Smooth muscle cell (in vitro differentiated cells): Measurements from ENCODE around the gene TRIM29. TPM values are rescaled to one million over a fixed set of nuclear protein-coding genes. Genes with fewer than 3 reads are reported as not detected.
"Not testable (repeated sequence)": the region's sequence is repeated elsewhere in the genome, so short reads cannot be mapped to it uniquely, and the experiment has no call there.

ENCODE experiments used
- DNase-seq: peaks from one replicate; lab custom pipeline; 2025; ENCODE audit not compliant: unreplicated experiment; lab: John Stamatoyannopoulos, UW
- H2AFZ ChIP-seq: fragments of 200-600 bp; sonication (generic); 2 replicates; pipeline ENCODE4 v1.6.0; 2016; ENCODE audit warnings: antibody characterized with exemption, low read depth, mild to moderate bottlenecking
- H3F3A ChIP-seq: fragments of 200-600 bp; sonication (generic); 2 replicates; pipeline ENCODE4 v1.6.0; 2017; ENCODE audit warnings: antibody characterized with exemption, low read depth
- H3K27ac ChIP-seq: fragments of 200-600 bp; sonication (generic); 2 replicates; pipeline ENCODE4 v1.5.1; 2016; ENCODE audit warnings: low read depth, mild to moderate bottlenecking
- H3K27me3 ChIP-seq: fragments of 200-600 bp; sonication (generic); 2 replicates; pipeline ENCODE4 v1.6.1; 2016; ENCODE audit warnings: low read depth, mild to moderate bottlenecking
- H3K36me3 ChIP-seq: fragments of 200-600 bp; sonication (generic); 2 replicates; pipeline ENCODE4 v1.5.1; 2016; ENCODE audit warnings: low read depth
- H3K4me1 ChIP-seq: fragments of 200-600 bp; sonication (generic); 2 replicates; pipeline ENCODE4 v1.5.1; 2016; ENCODE audit warnings: low read depth
- H3K4me2 ChIP-seq: fragments of 200-600 bp; sonication (generic); 2 replicates; pipeline ENCODE4 v1.6.0; 2016; ENCODE audit warnings: mild to moderate bottlenecking
- H3K4me3 ChIP-seq: fragments of 200-600 bp; sonication (generic); 2 replicates; pipeline ENCODE4 v1.5.1; 2016; ENCODE audit warnings: mild to moderate bottlenecking
- H3K79me2 ChIP-seq: fragments of 200-600 bp; sonication (generic); 2 replicates; pipeline ENCODE4 v1.6.0; 2016; ENCODE audit warnings: low read depth, mild to moderate bottlenecking
- H3K9ac ChIP-seq: fragments of 200-600 bp; sonication (generic); 2 replicates; pipeline ENCODE4 v1.6.0; 2016; ENCODE audit warnings: low read depth
- H3K9me3 ChIP-seq: fragments of 200-600 bp; sonication (generic); replicated peaks from 2 replicates; pipeline ENCODE4 v1.5.1; 2016; ENCODE audit warnings: low read depth
- H4K20me1 ChIP-seq: fragments of 200-600 bp; sonication (generic); 2 replicates; pipeline ENCODE4 v1.6.0; 2016; ENCODE audit warnings: low read depth
- CTCF ChIP-seq: fragments of 200-600 bp; sonication (generic); IDR thresholded peaks from 2 replicates; pipeline ENCODE4 v1.5.1; 2017; ENCODE audit warnings: borderline replicate concordance, mild to moderate bottlenecking, antibody characterized with exemption; ENCODE audit not compliant: insufficient read depth, poor library complexity, severe bottlenecking
- WGBS: methylation state at CpG from one replicate; pipeline ENCODE4 v1.1.7; 2016; ENCODE audit warnings: low lambda C conversion rate; 5-methylcytosine and 5-hydroxymethylcytosine counted together
- polyA plus RNA-seq: library from polyadenylated mRNA; unstranded; fragments of >200 nt; fragmentation: Nextera tagmentation; extraction: Ambion mirVana; gene quantifications from 2 replicates; pipeline ENCODE4 v1.2.1, GENCODE V29; 2016
- total RNA-seq: library from RNA; depleted of rRNA; stranded (reverse); fragments of >200 nt; gene quantifications from 2 replicates; pipeline ENCODE4 v1.2.3, GENCODE V29; 2014

The TRIM29 gene
- total and polyA plus RNA-seq, 2 experiments from 2014 or later, result 20.6 to 37.1 TPM

- Histone ChIP-seq H3K9ac (peak overlapping the region; percentile 31), H3F3A (peaks cover 5% of the 10 kb centered on the region), H3K9me3 (no peaks in the 10 kb centered on the region), H3K4me2 (no peak overlapping the region), H3K4me3 (no peak overlapping the region), H4K20me1 (no peaks in the 10 kb centered on the region), H3K79me2 (no peaks in the 10 kb centered on the region), H3K36me3 (no peaks in the 10 kb centered on the region), H3K27me3 (no peaks in the 10 kb centered on the region), H3K27ac (peak overlapping the region; percentile 71), H3K4me1 (peaks cover 37% of the 10 kb centered on the region), H2AFZ (no peak overlapping the region)
- WGBS, result 92% methylated on average over 10 of the region's 10 CpGs
- no peak for DNase-seq
- TF ChIP-seq CTCF, result no peak
These were observed 43.6 kb upstream of the TRIM29 start for GRCh38 chr11:120181376-120181975.

- peaks cover 1% of the 10 kb centered on the region for H3F3A ChIP-seq
- no peaks in the 10 kb centered on the region for H3K9me3 ChIP-seq
- TF ChIP-seq CTCF, result peak; percentile 37
- H3K36me3 ChIP-seq, result no peaks in the 10 kb centered on the region
- WGBS, result 22% methylated on average over 11 of the region's 11 CpGs
- peak overlapping the region; percentile 31 for H3K9ac ChIP-seq
- DNase-seq, result no peak
- peak overlapping the region; percentile 71 for H3K27ac ChIP-seq
- peaks cover 29% of the 10 kb centered on the region for H3K4me1 ChIP-seq
- no peaks in the 10 kb centered on the region for H4K20me1 ChIP-seq
- no peak overlapping the region for H3K4me3 ChIP-seq
- peak overlapping the region; percentile 56 for H3K4me2 ChIP-seq
- no peaks in the 10 kb centered on the region for H3K27me3 ChIP-seq
- H2AFZ ChIP-seq, result peak overlapping the region; percentile 51
- H3K79me2 ChIP-seq, result no peaks in the 10 kb centered on the region
These were observed 42.8 kb upstream of the TRIM29 start for GRCh38 chr11:120180551-120181232.

- not testable (repeated sequence) for DNase-seq, H3K9ac ChIP-seq, H4K20me1 ChIP-seq, H3K27me3 ChIP-seq, H3K4me3 ChIP-seq, H3K9me3 ChIP-seq, H3F3A ChIP-seq, H3K79me2 ChIP-seq, H3K36me3 ChIP-seq
- peak overlapping the region; percentile 71 for H3K27ac ChIP-seq
- 83% methylated on average over 6 of the region's 6 CpGs for WGBS
- peak overlapping the region; percentile 51 for H2AFZ ChIP-seq
- H3K4me2 ChIP-seq, result peak overlapping the region; percentile 56
- peaks cover 26% of the 10 kb centered on the region for H3K4me1 ChIP-seq
These were observed 42.1 kb upstream of the TRIM29 start for GRCh38 chr11:120180063-120180462.

- Histone ChIP-seq H3K4me1 (peaks cover 26% of the 10 kb centered on the region), H3K27me3 (no peaks in the 10 kb centered on the region), H3K27ac (no peak overlapping the region), H3F3A (no peaks in the 10 kb centered on the region), H3K9ac (no peak overlapping the region), H4K20me1 (no peaks in the 10 kb centered on the region), H3K4me3 (no peak overlapping the region), H3K9me3 (no peaks in the 10 kb centered on the region), H2AFZ (peak overlapping the region; percentile 30), H3K4me2 (peak overlapping the region; percentile 40), H3K79me2 (no peaks in the 10 kb centered on the region), H3K36me3 (no peaks in the 10 kb centered on the region)
- no peak for DNase-seq
- TF ChIP-seq CTCF, result no peak
- WGBS, result 55% methylated on average over 10 of the region's 10 CpGs
These were observed 41.3 kb upstream of the TRIM29 start for GRCh38 chr11:120179057-120179672.
